Activated CD4-positive, alpha-beta memory T cell treated with anti-CD3 and anti-CD28 coated beads for 36 hours (primary cell): ENCODE measurements around the gene PITPNC1. TPM values are rescaled to one million over a fixed set of nuclear protein-coding genes. Genes with fewer than 3 reads are reported as not detected.

ENCODE experiments used
- CTCF ChIA-PET: fragments of 350-600 bp; sonication (Branson Sonifier 250); formaldehyde crosslinking; loops from one replicate; lab custom pipeline; 2021; ENCODE audit warnings: antibody characterized with exemption, inconsistent platforms; lab: Charles Lee
- POLR2A ChIA-PET: fragments of 350-600 bp; sonication (Branson Sonifier 250); formaldehyde crosslinking; loops from one replicate; lab custom pipeline; 2021; ENCODE audit warnings: antibody characterized with exemption; lab: Charles Lee
- DNase-seq: peaks from one replicate; pipeline ENCODE4 v3.0.0-alpha.2; 2020
- H3K27ac Mint-ChIP-seq: one replicate; pipeline ENCODE4 v1.8.0; 2021; ENCODE audit warnings: mixed read lengths
- H3K27me3 Mint-ChIP-seq: one replicate; pipeline ENCODE4 v1.8.0; 2021; ENCODE audit warnings: mixed read lengths
- H3K36me3 Mint-ChIP-seq: one replicate; pipeline ENCODE4 v1.8.0; 2021; ENCODE audit warnings: mixed read lengths
- H3K4me1 Mint-ChIP-seq: one replicate; pipeline ENCODE4 v1.8.0; 2021; ENCODE audit warnings: low read depth, mixed read lengths
- H3K4me3 Mint-ChIP-seq: one replicate; pipeline ENCODE4 v1.8.0; 2021; ENCODE audit warnings: mild to moderate bottlenecking, mixed read lengths
- H3K9me3 Mint-ChIP-seq: one replicate; pipeline ENCODE4 v1.8.0; 2021; ENCODE audit warnings: mixed read lengths
- intact Hi-C: fragments of 100-400 bp; cut with micrococcal nuclease; formaldehyde crosslinking; loops from one replicate; pipeline ENCODE4 v1.15.1; 2023
- total RNA-seq, 2 experiments: library from RNA; stranded (reverse); gene quantifications; one replicate each; pipeline ENCODE4 v1.2.3, GENCODE V29; 2021

PITPNC1 gene
- total RNA-seq, 2 experiments from 2014 or later = 35.7 to 37.3 TPM

- POLR2A ChIA-PET = interaction anchor here (0.6 kb wide), 1 partner anchor 151 kb away, joined by 3 read pairs; no protein-coding TSS in a partner anchor
- Mint-ChIP-seq H3K4me3 (no peak overlapping the region), H3K36me3 (peaks cover 1% of the 10 kb centered on the region), H3K4me1 (peaks cover 40% of the 10 kb centered on the region), H3K27me3 (no peaks in the 10 kb centered on the region), H3K9me3 (peaks cover 4% of the 10 kb centered on the region), H3K27ac (no peak overlapping the region)
- intact Hi-C loops = no loop called here
- CTCF ChIA-PET = no interaction called here
- no peak for DNase-seq
Measured at GRCh38 chr17:67500261-67500660, 123.2 kb downstream of the PITPNC1 start.

GRCh38 chr17:67500677-67501300, 123.7 kb downstream of the PITPNC1 start:
- CTCF ChIA-PET = no interaction called here
- no peak overlapping the region for H3K4me3 Mint-ChIP-seq
- POLR2A ChIA-PET = interaction anchor here (0.6 kb wide), 1 partner anchor 151 kb away, joined by 3 read pairs; no protein-coding TSS in a partner anchor
- H3K36me3 Mint-ChIP-seq = no peaks in the 10 kb centered on the region
- DNase-seq = no peak
- H3K9me3 Mint-ChIP-seq = no peaks in the 10 kb centered on the region
- intact Hi-C loops = no loop called here
- H3K4me1 Mint-ChIP-seq = peaks cover 39% of the 10 kb centered on the region
- H3K27ac Mint-ChIP-seq = no peak overlapping the region
- no peaks in the 10 kb centered on the region for H3K27me3 Mint-ChIP-seq

GRCh38 chr17:67502151-67502550, 125.1 kb downstream of the PITPNC1 start:
- Mint-ChIP-seq H3K27me3 (no peaks in the 10 kb centered on the region), H3K9me3 (peaks cover 4% of the 10 kb centered on the region), H3K4me1 (peaks cover 43% of the 10 kb centered on the region), H3K36me3 (peaks cover 3% of the 10 kb centered on the region), H3K4me3 (no peak overlapping the region), H3K27ac (no peak overlapping the region)
- POLR2A ChIA-PET = no interaction called here
- no peak for DNase-seq
- CTCF ChIA-PET = interaction anchor here (1.0 to 1.1 kb wide), 2 partner anchors 10 to 27 kb away, joined by 3 read pairs; no protein-coding TSS in a partner anchor
- intact Hi-C loops = no loop called here

GRCh38 chr17:67503184-67503583, 126.1 kb downstream of the PITPNC1 start:
- no peaks in the 10 kb centered on the region for H3K27me3 Mint-ChIP-seq
- H3K9me3 Mint-ChIP-seq = peaks cover 9% of the 10 kb centered on the region
- ChIA-PET CTCF (interaction anchor here (0.7 to 1.0 kb wide), 2 partner anchors 28 to 128 kb away, joined by 3 read pairs; no protein-coding TSS in a partner anchor), POLR2A (no interaction called here)
- intact Hi-C loops = no loop called here
- H3K36me3 Mint-ChIP-seq = peaks cover 7% of the 10 kb centered on the region
- H3K4me3 Mint-ChIP-seq = no peak overlapping the region
- H3K27ac Mint-ChIP-seq = no peak overlapping the region
- peaks cover 47% of the 10 kb centered on the region for H3K4me1 Mint-ChIP-seq
- DNase-seq = peak; percentile 58

GRCh38 chr17:67503739-67504138, 126.7 kb downstream of the PITPNC1 start:
- Mint-ChIP-seq H3K4me3 (no peak overlapping the region), H3K4me1 (peaks cover 51% of the 10 kb centered on the region), H3K36me3 (peaks cover 7% of the 10 kb centered on the region), H3K9me3 (peaks cover 9% of the 10 kb centered on the region), H3K27ac (no peak overlapping the region), H3K27me3 (no peaks in the 10 kb centered on the region)
- CTCF ChIA-PET = interaction anchor here (1.0 kb wide), 1 partner anchor 129 kb away, joined by 3 read pairs; no protein-coding TSS in a partner anchor
- no peak for DNase-seq
- POLR2A ChIA-PET = no interaction called here
- intact Hi-C loops = no loop called here

GRCh38 chr17:67504182-67504581, 127.1 kb downstream of the PITPNC1 start:
- H3K4me3 Mint-ChIP-seq = no peak overlapping the region
- POLR2A ChIA-PET = no interaction called here
- H3K36me3 Mint-ChIP-seq = peaks cover 7% of the 10 kb centered on the region
- CTCF ChIA-PET = interaction anchor here (0.6 kb wide), 1 partner anchor 85 kb away, joined by 4 read pairs; no protein-coding TSS in a partner anchor
- no peaks in the 10 kb centered on the region for H3K27me3 Mint-ChIP-seq
- intact Hi-C loops = no loop called here
- H3K9me3 Mint-ChIP-seq = peaks cover 9% of the 10 kb centered on the region
- H3K27ac Mint-ChIP-seq = no peak overlapping the region
- no peak for DNase-seq
- H3K4me1 Mint-ChIP-seq = peaks cover 48% of the 10 kb centered on the region

- peaks cover 48% of the 10 kb centered on the region for H3K4me1 Mint-ChIP-seq
Measured at GRCh38 chr17:67506966-67507365, 129.9 kb downstream of the PITPNC1 start.

GRCh38 chr17:67509390-67510287, 132.6 kb downstream of the PITPNC1 start:
- ChIA-PET CTCF (interaction anchor here (0.6 kb wide), 1 partner anchor 13 kb away, joined by 4 read pairs; no protein-coding TSS in a partner anchor), POLR2A (no interaction called here)
- DNase-seq = no peak
- Mint-ChIP-seq H3K27me3 (no peaks in the 10 kb centered on the region), H3K9me3 (peaks cover 9% of the 10 kb centered on the region), H3K4me3 (no peak overlapping the region), H3K4me1 (peaks cover 32% of the 10 kb centered on the region), H3K27ac (no peak overlapping the region), H3K36me3 (peaks cover 7% of the 10 kb centered on the region)
- intact Hi-C loops = no loop called here

More at GRCh38 chr17:67506966-67507365, 129.9 kb downstream of the PITPNC1 start:
- DNase-seq = peak; percentile 18
- ChIA-PET CTCF (interaction anchor here (0.8 kb wide), 1 partner anchor 132 kb away, joined by 3 read pairs; no protein-coding TSS in a partner anchor), POLR2A (no interaction called here)
- Mint-ChIP-seq H3K36me3 (peaks cover 7% of the 10 kb centered on the region), H3K9me3 (peaks cover 9% of the 10 kb centered on the region), H3K4me3 (no peak overlapping the region), H3K27me3 (no peaks in the 10 kb centered on the region), H3K27ac (no peak overlapping the region)
- intact Hi-C loops = no loop called here

GRCh38 chr17:67511012-67511411, 133.9 kb downstream of the PITPNC1 start:
- Mint-ChIP-seq H3K4me1 (peaks cover 26% of the 10 kb centered on the region), H3K4me3 (no peak overlapping the region), H3K27me3 (no peaks in the 10 kb centered on the region), H3K27ac (no peak overlapping the region), H3K9me3 (peaks cover 9% of the 10 kb centered on the region), H3K36me3 (peaks cover 7% of the 10 kb centered on the region)
- ChIA-PET POLR2A (no interaction called here), CTCF (interaction anchor here (0.8 to 1.2 kb wide), 4 partner anchors 9 to 176 kb away, joined by 3 to 4 read pairs (median 3); no protein-coding TSS in a partner anchor)
- intact Hi-C loops = no loop called here
- no peak for DNase-seq

GRCh38 chr17:67511804-67512203, 134.7 kb downstream of the PITPNC1 start:
- ChIA-PET CTCF (interaction anchor here (0.8 to 0.9 kb wide), 3 partner anchors 9 to 36 kb away, joined by 3 to 4 read pairs (median 3); no protein-coding TSS in a partner anchor), POLR2A (no interaction called here)
- no peak overlapping the region for H3K4me3 Mint-ChIP-seq
- intact Hi-C loops = no loop called here
- H3K9me3 Mint-ChIP-seq = peaks cover 10% of the 10 kb centered on the region
- peaks cover 7% of the 10 kb centered on the region for H3K36me3 Mint-ChIP-seq
- no peak overlapping the region for H3K27ac Mint-ChIP-seq
- peaks cover 26% of the 10 kb centered on the region for H3K4me1 Mint-ChIP-seq
- H3K27me3 Mint-ChIP-seq = no peaks in the 10 kb centered on the region
- DNase-seq = no peak

GRCh38 chr17:67514998-67515397, 137.9 kb downstream of the PITPNC1 start:
- Mint-ChIP-seq H3K4me1 (peaks cover 30% of the 10 kb centered on the region), H3K36me3 (no peaks in the 10 kb centered on the region), H3K27me3 (no peaks in the 10 kb centered on the region), H3K27ac (no peak overlapping the region), H3K9me3 (peaks cover 10% of the 10 kb centered on the region), H3K4me3 (no peak overlapping the region)
- ChIA-PET CTCF (no interaction called here), POLR2A (interaction anchor here (0.8 kb wide), 1 partner anchor 36 kb away, joined by 3 read pairs; no protein-coding TSS in a partner anchor)
- intact Hi-C loops = no loop called here
- no peak for DNase-seq
